Calu3 (cell line): ENCODE results near the gene TMC7. TPM values are rescaled to one million over a fixed set of nuclear protein-coding genes. Genes with fewer than 3 reads are reported as not detected.

Experiments
- BruUV-seq: library from RNA; stranded (reverse); fragments of 400-500 nt; replicated peaks from 2 replicates; lab custom pipeline; 2021; lab: Mats Ljungman, UMichigan
- CTCF ChIA-PET: fragments of 300-600 bp; sonication (Branson Sonifier 250); formaldehyde crosslinking; loops from one replicate; lab custom pipeline; 2022; ENCODE audit warnings: antibody characterized with exemption; lab: Charles Lee
- DNase-seq: peaks from one replicate; pipeline ENCODE4 v3.0.0; 2022
- H3K27ac Mint-ChIP-seq: one replicate; pipeline ENCODE4 v1.8.0; 2022; ENCODE audit warnings: mixed read lengths; ENCODE audit not compliant: unreplicated experiment
- H3K27me3 Mint-ChIP-seq: one replicate; pipeline ENCODE4 v1.8.0; 2022; ENCODE audit warnings: mixed read lengths; ENCODE audit not compliant: unreplicated experiment
- H3K36me3 Mint-ChIP-seq: one replicate; pipeline ENCODE4 v1.8.0; 2022; ENCODE audit warnings: mild to moderate bottlenecking, moderate library complexity, mixed read lengths; ENCODE audit not compliant: insufficient read depth, unreplicated experiment
- H3K4me1 Mint-ChIP-seq: one replicate; pipeline ENCODE4 v1.8.0; 2022; ENCODE audit warnings: mild to moderate bottlenecking, low read depth, mixed read lengths; ENCODE audit not compliant: unreplicated experiment
- H3K4me3 Mint-ChIP-seq: one replicate; pipeline ENCODE4 v1.8.0; 2022; ENCODE audit warnings: mild to moderate bottlenecking, low read depth, moderate library complexity, mixed read lengths; ENCODE audit not compliant: unreplicated experiment
- H3K9me3 Mint-ChIP-seq: one replicate; pipeline ENCODE4 v1.8.0; 2022; ENCODE audit warnings: low read depth, mixed read lengths; ENCODE audit not compliant: unreplicated experiment
- CTCF ChIP-seq: fragments of 200-600 bp; IDR thresholded peaks from one replicate; pipeline ENCODE4 v1.8.0; 2022; ENCODE audit warnings: antibody characterized with exemption; ENCODE audit not compliant: unreplicated experiment
- intact Hi-C: fragments of 100-400 bp; cut with micrococcal nuclease; formaldehyde crosslinking; loops from one replicate; pipeline ENCODE4 v1.10.0; 2022; ENCODE audit not compliant: unreplicated experiment
- total RNA-seq: library from RNA; stranded (reverse); gene quantifications from 2 replicates; pipeline ENCODE4 v1.2.3, GENCODE V29; 2022

The TMC7 gene
- total RNA-seq, 1 experiment from 2014 or later, result 10.1 TPM

GRCh38 chr16:18999045-18999393, 15.3 kb downstream of the TMC7 start:
- intact Hi-C loops, result loop anchor here (5.0 kb wide), 1 partner anchor 68 kb away; the partner anchor contains the start of gene COQ7
- Mint-ChIP-seq H3K9me3 (no peaks in the 10 kb centered on the region), H3K36me3 (peaks cover 14% of the 10 kb centered on the region), H3K4me3 (no peak overlapping the region), H3K27me3 (no peaks in the 10 kb centered on the region), H3K27ac (peak overlapping the region; percentile 77), H3K4me1 (peaks cover 26% of the 10 kb centered on the region)
- no peak for DNase-seq
- no peak for TF ChIP-seq CTCF
- BruUV-seq, result TSS peak; percentile 91
- CTCF ChIA-PET, result interaction anchor here (0.7 to 1.8 kb wide), 6 partner anchors 10 to 209 kb away, joined by 3 to 14 read pairs (median 5); partner anchors contain the start of genes ARL6IP1, COQ7, RPS15A and TMC7

DNA sequence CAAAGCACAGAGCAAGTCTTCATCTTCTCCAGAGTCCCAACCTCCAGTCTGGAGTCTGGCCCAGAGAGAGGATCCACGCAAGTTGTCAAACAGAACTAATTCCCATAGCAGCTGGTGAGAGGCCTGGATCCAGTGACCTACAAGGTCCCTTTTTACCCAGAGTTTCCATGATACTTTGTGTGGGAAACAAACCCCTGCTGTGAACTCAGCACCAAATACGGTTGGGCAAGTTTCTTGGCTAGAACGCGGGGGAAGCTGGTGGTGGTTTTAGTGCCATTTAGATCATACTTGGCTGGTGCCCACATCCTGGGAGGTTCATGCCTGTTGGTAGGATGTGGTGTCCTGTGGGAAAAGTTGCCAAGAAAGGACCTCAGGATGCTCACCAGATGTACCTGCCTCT, 18.1 kb downstream of the TMC7 start:
- no peak for DNase-seq
- H3K27ac Mint-ChIP-seq, result peak overlapping the region; percentile 41
- BruUV-seq, result no TSS peak
- H3K27me3 Mint-ChIP-seq, result no peaks in the 10 kb centered on the region
- intact Hi-C loops, result no loop called here
- H3K36me3 Mint-ChIP-seq, result peaks cover 31% of the 10 kb centered on the region
- H3K4me3 Mint-ChIP-seq, result no peak overlapping the region
- H3K9me3 Mint-ChIP-seq, result no peaks in the 10 kb centered on the region
- CTCF ChIA-PET, result no interaction called here
- TF ChIP-seq CTCF, result no peak
- H3K4me1 Mint-ChIP-seq, result peaks cover 54% of the 10 kb centered on the region

DNA sequence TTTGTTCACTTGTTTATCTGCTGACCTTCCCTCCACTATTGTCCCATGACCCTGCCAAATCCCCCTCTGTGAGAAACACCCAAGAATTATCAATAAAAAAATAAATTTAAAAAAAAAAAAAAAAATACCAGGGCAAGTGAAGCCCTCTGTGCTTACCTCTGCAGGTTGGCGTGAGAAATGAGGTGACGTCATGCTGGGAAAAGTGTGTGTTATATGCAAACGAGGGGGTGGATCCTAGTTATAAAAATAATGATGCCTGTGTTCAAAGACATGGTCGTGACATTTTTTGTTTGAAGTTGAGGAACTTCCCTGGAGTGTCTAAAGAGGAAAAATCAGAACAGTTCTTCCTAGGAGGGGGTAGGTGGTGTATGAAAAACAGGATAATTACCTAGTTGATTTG, 20.2 kb downstream of the TMC7 start:
- intact Hi-C loops, result no loop called here
- no peaks in the 10 kb centered on the region for H3K9me3 Mint-ChIP-seq
- CTCF ChIA-PET, result no interaction called here
- H3K27me3 Mint-ChIP-seq, result no peaks in the 10 kb centered on the region
- no peak for TF ChIP-seq CTCF
- H3K4me3 Mint-ChIP-seq, result peak overlapping the region; percentile 18
- no TSS peak for BruUV-seq
- H3K27ac Mint-ChIP-seq, result peak overlapping the region; percentile 98
- DNase-seq, result no peak
- peaks cover 61% of the 10 kb centered on the region for H3K4me1 Mint-ChIP-seq
- H3K36me3 Mint-ChIP-seq, result peaks cover 28% of the 10 kb centered on the region

DNA sequence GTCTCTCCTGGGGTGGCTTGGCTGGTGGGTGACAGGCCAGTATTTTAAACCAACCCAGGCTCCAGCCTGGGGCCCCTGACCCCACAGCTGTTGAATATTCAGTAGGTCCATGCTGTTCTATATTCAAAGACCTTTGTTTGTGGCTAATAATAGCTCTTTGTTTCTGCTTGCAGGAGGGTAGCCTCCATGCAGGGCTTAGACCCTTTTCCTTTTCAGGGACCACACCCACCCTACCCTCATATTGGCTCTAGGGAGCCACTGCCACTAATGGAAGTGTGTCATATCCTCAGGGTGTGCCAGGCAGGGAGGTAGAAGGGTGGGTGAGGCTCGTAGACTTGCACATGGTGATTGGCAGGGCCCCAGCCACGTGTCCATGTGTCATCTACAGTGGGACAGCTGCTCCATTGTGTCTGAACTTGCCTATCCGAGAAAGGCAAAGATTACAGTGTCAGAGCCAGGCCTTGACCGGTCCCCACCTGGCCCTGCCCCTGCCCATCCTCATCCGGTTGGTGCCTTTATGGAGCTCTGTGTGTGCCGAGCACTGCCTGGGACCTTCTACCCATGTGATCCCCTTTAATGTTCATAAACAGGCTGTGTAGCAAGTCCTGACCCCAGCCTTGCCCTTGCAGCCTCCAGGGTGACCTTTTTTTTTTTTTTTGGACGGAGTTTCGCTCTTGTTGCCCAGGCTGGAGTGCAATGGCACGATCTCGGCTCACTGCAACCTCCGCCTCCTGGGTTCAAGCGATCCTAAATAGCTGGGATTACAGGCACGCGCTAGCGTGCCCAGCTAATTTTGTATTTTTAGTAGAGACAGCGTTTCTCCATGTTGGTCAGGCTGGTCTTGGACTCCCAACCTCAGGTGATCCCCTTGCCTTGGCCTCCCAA, 22.1 kb downstream of the TMC7 start:
- DNase-seq, result peak; percentile 97
- Mint-ChIP-seq H3K4me3 (peak overlapping the region; percentile 43), H3K27ac (peak overlapping the region; percentile 98), H3K27me3 (no peaks in the 10 kb centered on the region), H3K9me3 (peaks cover 2% of the 10 kb centered on the region), H3K36me3 (peaks cover 28% of the 10 kb centered on the region), H3K4me1 (peaks cover 52% of the 10 kb centered on the region)
- intact Hi-C loops, result no loop called here
- CTCF ChIA-PET, result interaction anchor here (0.6 to 1.4 kb wide), 8 partner anchors 10 to 951 kb away, joined by 3 to 32 read pairs (median 3); partner anchors contain the start of genes ARL6IP1, COQ7 and TMC7
- TSS peak; percentile 81 for BruUV-seq
- no peak for TF ChIP-seq CTCF
